Fibroblast of pulmonary artery (primary cell): Measurements from ENCODE around the gene MCM3AP.
A peak's percentile ranks its signal among the peaks of the same experiment; 100 is the strongest.

ENCODE experiments used
- DNase-seq: peaks from one replicate; pipeline ENCODE4 v3.0.0-alpha.2; 2010; ENCODE audit warnings: low read depth
- H3K4me3 ChIP-seq: replicated peaks from 2 replicates; pipeline ENCODE4 v1.5.1; 2011; ENCODE audit warnings: low read depth, mild to moderate bottlenecking, control low read depth, low read length, moderate library complexity
- CTCF ChIP-seq: IDR thresholded peaks from 2 replicates; pipeline ENCODE4 v1.5.1; 2011; ENCODE audit warnings: mild to moderate bottlenecking, control low read depth, low read length, inconsistent platforms; ENCODE audit errors: missing control alignments

Gene MCM3AP

GRCh38 chr21:46287541-46287940 is 2.1 kb upstream of the MCM3AP start:
- TF ChIP-seq CTCF, result no peak
- DNase-seq, result no peak
- H3K4me3 ChIP-seq, result peak overlapping the region; percentile 87

GRCh38 chr21:46286648-46287002 is 1.2 kb upstream of the MCM3AP start:
- no peak for DNase-seq
- peak overlapping the region; percentile 87 for H3K4me3 ChIP-seq
- TF ChIP-seq CTCF, result no peak

- TF ChIP-seq CTCF, result peak; percentile 37
- H3K4me3 ChIP-seq, result peak within 1 kb of the TSS; percentile 87
Measured at GRCh38 chr21:46285761-46286647, 593 bp upstream of the MCM3AP start, which contains the start of gene YBEY. Gene YBEY (plus strand): TSS chr21:46286342. CDS start chr21:46286914, 572 bp downstream.

GRCh38 chr21:46284733-46285132 is 678 bp downstream of the MCM3AP start:
- no peak for TF ChIP-seq CTCF
- peak overlapping the region; percentile 87 for H3K4me3 ChIP-seq
- DNase-seq, result no peak

More at GRCh38 chr21:46285761-46286647, 593 bp upstream of the MCM3AP start, which contains the start of gene YBEY:
- DNase-seq, result peak; percentile 94

GRCh38 chr21:46284077-46284644 is 1.2 kb downstream of the MCM3AP start:
- no peak overlapping the region for H3K4me3 ChIP-seq
- DNase-seq, result no peak
- no peak for TF ChIP-seq CTCF

- no peak overlapping the region for H3K4me3 ChIP-seq
- TF ChIP-seq CTCF, result no peak
Measured at GRCh38 chr21:46274797-46275390, 10.5 kb downstream of the MCM3AP start.

More at GRCh38 chr21:46274797-46275390, 10.5 kb downstream of the MCM3AP start:
- no peak for DNase-seq
